SK-N-SH (cell line): ENCODE data around the gene KRABD2.

Source experiments
- CHD2 ChIP-seq: fragments of 150-350 bp; IDR thresholded peaks from 2 replicates; pipeline ENCODE4 v1.6.1; 2018; ENCODE audit warnings: low read length; ENCODE audit not compliant: partially characterized antibody
- ELF1 ChIP-seq: IDR thresholded peaks from 2 replicates; pipeline ENCODE4 v1.4.0; 2012
- EP300 ChIP-seq, 2 experiments: IDR thresholded peaks; 2 replicates each; pipeline versions ENCODE4 v1.4.0 to v1.6.1; 2012; ENCODE audit warnings: borderline replicate concordance in 1 of 2, low read depth in 1 of 2, low read length in 1 of 2
- EZH2phosphoT487 ChIP-seq: fragments of 200-600 bp; sonication (generic); IDR thresholded peaks from 2 replicates; pipeline ENCODE4 v1.6.1; 2017; ENCODE audit warnings: low read depth, mixed run types, mild to moderate bottlenecking, antibody characterized with exemption, moderate library complexity, borderline replicate concordance
- MAX ChIP-seq: IDR thresholded peaks from 2 replicates; pipeline ENCODE4 v1.4.0; 2012; ENCODE audit warnings: low read depth
- POLR2AphosphoS5 ChIP-seq: IDR thresholded peaks from 2 replicates; pipeline ENCODE4 v1.6.1; 2012; ENCODE audit warnings: low read depth, low read length
- RXRA ChIP-seq: IDR thresholded peaks from 2 replicates; pipeline ENCODE4 v1.4.0; 2012; ENCODE audit warnings: low read depth, mild to moderate bottlenecking, borderline replicate concordance
- SIN3A ChIP-seq: IDR thresholded peaks from 2 replicates; pipeline ENCODE4 v1.6.1; 2012; ENCODE audit warnings: low read depth, mild to moderate bottlenecking, low read length, moderate library complexity, borderline replicate concordance
- SMC3 ChIP-seq: IDR thresholded peaks from 2 replicates; pipeline ENCODE4 v1.6.1; 2012; ENCODE audit warnings: low read depth, low read length, improper control_type of control experiment
- TAF1 ChIP-seq: IDR thresholded peaks from 2 replicates; pipeline ENCODE4 v1.6.1; 2012; ENCODE audit warnings: low read depth, mild to moderate bottlenecking, low read length, moderate library complexity, borderline replicate concordance
- TF ChIP-seq, protein P1 (sequence below): fragments of 200-600 bp; sonication (generic); IDR thresholded peaks from 2 replicates; pipeline ENCODE4 v1.6.1; 2017; ENCODE audit warnings: antibody characterized with exemption, mild to moderate bottlenecking, moderate library complexity

DNA sequence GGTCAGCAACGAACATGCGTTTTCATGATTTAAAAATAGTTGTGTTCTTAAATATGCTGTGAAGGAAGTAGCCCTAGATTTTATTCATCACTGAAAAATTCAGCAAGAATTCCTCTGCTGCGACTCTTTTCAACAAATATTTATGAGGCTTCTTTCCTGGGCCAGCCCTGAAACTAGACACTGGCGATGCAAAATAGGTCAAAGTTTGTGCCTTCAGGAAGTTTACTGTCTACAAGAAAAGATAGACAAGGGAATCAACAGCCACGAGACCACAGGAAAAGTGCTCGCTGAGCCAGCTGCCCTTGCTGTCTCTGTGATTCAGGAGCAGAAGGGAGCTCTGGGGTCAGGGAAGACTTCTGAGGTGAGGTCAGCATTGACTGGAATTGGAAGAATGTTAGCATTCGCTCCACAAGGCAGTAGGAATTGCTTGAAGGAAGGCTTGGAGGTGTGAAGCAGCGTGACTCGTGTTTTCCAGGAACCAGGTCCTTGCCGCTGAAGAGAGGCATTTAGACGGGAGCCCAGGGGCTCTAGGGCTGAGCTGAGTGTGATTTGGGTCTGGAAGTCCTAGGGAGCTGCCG, 8.4 kb upstream of the KRABD2 start:
- TF ChIP-seq TAF1 (no peak), MAX (peak; percentile 97), ELF1 (no peak), CHD2 (no peak), SMC3 (no peak), SIN3A (no peak), POLR2AphosphoS5 (no peak), RXRA (peak; percentile 88), EP300 (IDR thresholded peaks at IDR 0.05; ENCODE audit: borderline replicate concordance in 1 of 2, low read depth in 1 of 2, low read length in 1 of 2) (peak in 1 of 2 experiments; percentile 35; a peak in 1 of 4 replicates), EZH2phosphoT487 (no peak)
- TF ChIP-seq, protein P1, sequence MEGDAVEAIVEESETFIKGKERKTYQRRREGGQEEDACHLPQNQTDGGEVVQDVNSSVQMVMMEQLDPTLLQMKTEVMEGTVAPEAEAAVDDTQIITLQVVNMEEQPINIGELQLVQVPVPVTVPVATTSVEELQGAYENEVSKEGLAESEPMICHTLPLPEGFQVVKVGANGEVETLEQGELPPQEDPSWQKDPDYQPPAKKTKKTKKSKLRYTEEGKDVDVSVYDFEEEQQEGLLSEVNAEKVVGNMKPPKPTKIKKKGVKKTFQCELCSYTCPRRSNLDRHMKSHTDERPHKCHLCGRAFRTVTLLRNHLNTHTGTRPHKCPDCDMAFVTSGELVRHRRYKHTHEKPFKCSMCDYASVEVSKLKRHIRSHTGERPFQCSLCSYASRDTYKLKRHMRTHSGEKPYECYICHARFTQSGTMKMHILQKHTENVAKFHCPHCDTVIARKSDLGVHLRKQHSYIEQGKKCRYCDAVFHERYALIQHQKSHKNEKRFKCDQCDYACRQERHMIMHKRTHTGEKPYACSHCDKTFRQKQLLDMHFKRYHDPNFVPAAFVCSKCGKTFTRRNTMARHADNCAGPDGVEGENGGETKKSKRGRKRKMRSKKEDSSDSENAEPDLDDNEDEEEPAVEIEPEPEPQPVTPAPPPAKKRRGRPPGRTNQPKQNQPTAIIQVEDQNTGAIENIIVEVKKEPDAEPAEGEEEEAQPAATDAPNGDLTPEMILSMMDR: no peak
